Prostate gland (tissue), 2 donors: ENCODE results near the gene TNIP2. TPM values are rescaled to one million over a fixed set of nuclear protein-coding genes. Genes with fewer than 3 reads are reported as not detected.

Source experiments
- DNase-seq: peaks from one replicate; pipeline ENCODE4 v3.0.0-alpha.2; 2019; ENCODE audit warnings: low spot score
- H3K27ac ChIP-seq, 2 donors: fragments of 200-600 bp; sonication (generic); 2 replicates each; pipeline ENCODE4 v1.5.1; 2017 to 2019
- H3K27me3 ChIP-seq: fragments of 200-600 bp; sonication (generic); replicated peaks from 2 replicates; pipeline ENCODE4 v1.5.1; 2019; ENCODE audit not compliant: insufficient read depth
- H3K36me3 ChIP-seq, 2 donors: fragments of 200-600 bp; sonication (generic); 1 replicate in 1 of 2; 2 replicates in 1 of 2; pipeline versions ENCODE4 v1.5.1 to v1.8.1; 2017 to 2019
- H3K4me1 ChIP-seq: fragments of 200-600 bp; sonication (generic); replicated peaks from 2 replicates; pipeline ENCODE4 v1.5.1; 2019
- H3K4me3 ChIP-seq, 2 donors: fragments of 200-600 bp; sonication (generic); 2 replicates each; pipeline ENCODE4 v1.5.1; 2017 to 2019
- H3K9me3 ChIP-seq: fragments of 200-600 bp; sonication (generic); 2 replicates; pipeline ENCODE4 v1.5.1; 2017
- CTCF ChIP-seq, 4 experiments: fragments of 200-600 bp in 2 of 4; fragments of 450-650 bp in 2 of 4; sonication (generic) in 2 of 4; IDR thresholded peaks; 1 replicate in 3 of 4; 2 replicates in 1 of 4; pipeline ENCODE4 v1.5.1; 2016 to 2019; ENCODE audit warnings: antibody characterized with exemption in 4 of 4, mild to moderate bottlenecking in 2 of 4, moderate library complexity in 2 of 4
- POLR2A ChIP-seq: fragments of 450-650 bp; IDR thresholded peaks from one replicate; pipeline ENCODE4 v1.6.1; 2016; ENCODE audit warnings: antibody characterized with exemption, mild to moderate bottlenecking
- POLR2AphosphoS5 ChIP-seq: sonication (generic); formaldehyde crosslinking; IDR thresholded peaks from one replicate; pipeline ENCODE4 v1.6.1; 2017; ENCODE audit warnings: antibody characterized with exemption
- WGBS: methylation state at CpG from one replicate; pipeline ENCODE4 v1.1.5; 2018; 5-methylcytosine and 5-hydroxymethylcytosine counted together
- intact Hi-C: fragments of 100-400 bp; cut with DNase I; formaldehyde crosslinking; loops from one replicate; pipeline ENCODE4 v1.14.2; 2022
- total RNA-seq, 2 donors: library from RNA; depleted of rRNA; stranded (reverse); fragments of >200 nt; gene quantifications; one replicate each; pipeline ENCODE4 v1.1.0, GENCODE V29; 2016

Gene TNIP2
- total RNA-seq, 2 donors from 2014 or later, result 54.8 to 94.0 TPM

- Histone ChIP-seq H3K36me3 (no peaks in the 10 kb centered on the region), H3K27ac (no peak overlapping the region), H3K4me3 (no peak overlapping the region), H3K27me3 (no peaks in the 10 kb centered on the region), H3K4me1 (peaks cover 15% of the 10 kb centered on the region), H3K9me3 (no peaks in the 10 kb centered on the region)
- TF ChIP-seq POLR2A (no peak), CTCF (IDR thresholded peaks at IDR 0.05) (no peak), POLR2AphosphoS5 (no peak)
- intact Hi-C loops, result no loop called here
- WGBS, result 88% methylated on average over 8 of the region's 8 CpGs
- DNase-seq, result no peak
Observed at GRCh38 chr4:2792396-2792710, 36.2 kb upstream of the TNIP2 start.

- TF ChIP-seq POLR2A (no peak), POLR2AphosphoS5 (no peak), CTCF (IDR thresholded peaks at IDR 0.05) (no peak)
- H3K27me3 ChIP-seq, result no peaks in the 10 kb centered on the region
- no peaks in the 10 kb centered on the region for H3K36me3 ChIP-seq
- H3K4me1 ChIP-seq, result peaks cover 10% of the 10 kb centered on the region
- H3K4me3 ChIP-seq, result no peak overlapping the region
- H3K27ac ChIP-seq, result no peak overlapping the region
- intact Hi-C loops, result no loop called here
- no peaks in the 10 kb centered on the region for H3K9me3 ChIP-seq
- WGBS, result 94% methylated on average over 10 of the region's 10 CpGs
- no peak for DNase-seq
Observed at GRCh38 chr4:2791518-2792395, 35.6 kb upstream of the TNIP2 start.

GRCh38 chr4:2790583-2791517, 34.7 kb upstream of the TNIP2 start:
- H3K9me3 ChIP-seq, result no peaks in the 10 kb centered on the region
- H3K4me3 ChIP-seq, result no peak overlapping the region
- TF ChIP-seq POLR2A, result no peak
- H3K27me3 ChIP-seq, result no peaks in the 10 kb centered on the region
- intact Hi-C loops, result no loop called here
- H3K4me1 ChIP-seq, result peaks cover 8% of the 10 kb centered on the region
- DNase-seq, result no peak
- H3K27ac ChIP-seq, result no peak overlapping the region
- H3K36me3 ChIP-seq, result no peaks in the 10 kb centered on the region
- WGBS, result 72% methylated on average over 18 of the region's 19 CpGs

- no peaks in the 10 kb centered on the region for H3K27me3 ChIP-seq
- peaks cover 8% of the 10 kb centered on the region for H3K4me1 ChIP-seq
- no peak overlapping the region for H3K27ac ChIP-seq
- intact Hi-C loops, result no loop called here
- H3K4me3 ChIP-seq, result no peak overlapping the region
- no peaks in the 10 kb centered on the region for H3K36me3 ChIP-seq
- DNase-seq, result no peak
- WGBS, result 86% methylated on average over 23 of the region's 24 CpGs
- no peaks in the 10 kb centered on the region for H3K9me3 ChIP-seq
- TF ChIP-seq POLR2AphosphoS5, result no peak
- TF ChIP-seq CTCF (IDR thresholded peaks at IDR 0.05), result no peak
- no peak for TF ChIP-seq POLR2A
Observed at GRCh38 chr4:2789793-2790582, 33.9 kb upstream of the TNIP2 start.

GRCh38 chr4:2789351-2789750, 33.2 kb upstream of the TNIP2 start:
- Histone ChIP-seq H3K27ac (no peak overlapping the region), H3K27me3 (no peaks in the 10 kb centered on the region), H3K9me3 (no peaks in the 10 kb centered on the region), H3K36me3 (no peaks in the 10 kb centered on the region), H3K4me1 (peaks cover 4% of the 10 kb centered on the region), H3K4me3 (no peak overlapping the region)
- TF ChIP-seq POLR2A, result no peak
- TF ChIP-seq CTCF (IDR thresholded peaks at IDR 0.05), result no peak
- no peak for DNase-seq
- intact Hi-C loops, result no loop called here
- WGBS, result 99% methylated on average over 5 of the region's 5 CpGs
